Ovary (tissue), 9 donors: ENCODE data around the gene TFF2. TPM values are rescaled to one million over a fixed set of nuclear protein-coding genes. Genes with fewer than 3 reads are reported as not detected.

ENCODE experiments used
- DNase-seq, 5 donors: peaks; one replicate each; pipeline ENCODE4 v3.0.0-alpha.2; 2019 to 2020
- H3K27ac ChIP-seq, 2 donors: fragments of 200-600 bp; one replicate each; pipeline versions ENCODE4 v1.5.1 to v1.8.0; 2019 to 2022
- H3K27me3 ChIP-seq: fragments of 200-600 bp; one replicate; pipeline ENCODE4 v1.8.0; 2022
- H3K36me3 ChIP-seq: fragments of 200-600 bp; sonication (generic); one replicate; pipeline ENCODE4 v1.5.1; 2019
- H3K4me1 ChIP-seq: one replicate; pipeline ENCODE4 v1.8.1; 2013; ENCODE audit warnings: mild to moderate bottlenecking, moderate library complexity; ENCODE audit not compliant: insufficient read depth
- H3K4me3 ChIP-seq: fragments of 200-600 bp; sonication (generic); one replicate; pipeline ENCODE4 v1.5.1; 2017
- H3K9me3 ChIP-seq, 2 donors: fragments of 200-600 bp in 1 of 2; sonication (generic) in 1 of 2; one replicate each; pipeline versions ENCODE4 v1.5.1 to v1.8.1; 2013 to 2019; ENCODE audit warnings: mild to moderate bottlenecking in 1 of 2, moderate library complexity in 1 of 2
- EP300 ChIP-seq: sonication (generic); formaldehyde crosslinking; IDR thresholded peaks from one replicate; pipeline ENCODE4 v1.6.1; 2017; ENCODE audit warnings: antibody characterized with exemption
- POLR2A ChIP-seq: fragments of 450-650 bp; IDR thresholded peaks from one replicate; pipeline ENCODE4 v1.6.1; 2017; ENCODE audit warnings: antibody characterized with exemption, mild to moderate bottlenecking, moderate library complexity
- WGBS, 3 donors: extraction: QIAGEN DNeasy Blood & Tissue Kit in 1 of 3; methylation state at CpG; one replicate each; pipeline versions ENCODE4 v1.1.5 to v1.1.7; 2013 to 2017; 5-methylcytosine and 5-hydroxymethylcytosine counted together
- intact Hi-C, 4 donors: fragments of 100-400 bp; cut with DNase I; formaldehyde crosslinking; loops; one replicate each; pipeline versions ENCODE4 v1.11.0 to v1.15.1; 2022 to 2023
- polyA plus RNA-seq, 2 donors: library from polyadenylated mRNA; stranded (reverse); fragments of 200-250 nt in 1 of 2; fragments of 350-450 nt in 1 of 2; fragmentation: Illumina TruSeq in 1 of 2; extraction: RNeasy Lipid Tissue Mini Kit (QIAGEN cat#74804) in 1 of 2; gene quantifications; one replicate each; pipeline ENCODE4 v1.2.3, GENCODE V29; 2013 to 2014
- total RNA-seq, 7 donors: library from RNA; depleted of rRNA in 2 of 7; stranded (reverse); fragments of >200 nt in 2 of 7; fragmentation: NEBNext Ultra II Directional in 3 of 7; extraction: Animal tissue kit (Norgen Biotek cat#: 25700) in 3 of 7; gene quantifications; one replicate each; pipeline versions ENCODE4 v1.1.0 to v1.2.4, GENCODE V29; 2016 to 2023
- TF ChIP-seq, protein P1 (sequence below), 3 donors: fragments of 450-650 bp in 2 of 3; fragments of 200-600 bp in 1 of 3; IDR thresholded peaks; one replicate each; pipeline versions ENCODE4 v1.5.1 to v1.8.0; 2016 to 2022; ENCODE audit warnings: antibody characterized with exemption in 3 of 3, mild to moderate bottlenecking in 1 of 3
- donor health status: DM: no; HTN: no; CAD: no; lungs with moderate emphysema.
- donor health status: DM: no; HTN: no; CAD: no.
- donor health status: Bipolar disorder and iron deficiency.
- donor health status: DM: yes; HTN: yes; CAD: no.
- donor health status: DM: no; HTN: no; CAD: no.
- donor health status: DM: yes; HTN: yes; CAD: no.

Gene TFF2
- total and polyA plus RNA-seq, 9 donors = 0.31 to 3.7 TPM; not detected in 7

DNA sequence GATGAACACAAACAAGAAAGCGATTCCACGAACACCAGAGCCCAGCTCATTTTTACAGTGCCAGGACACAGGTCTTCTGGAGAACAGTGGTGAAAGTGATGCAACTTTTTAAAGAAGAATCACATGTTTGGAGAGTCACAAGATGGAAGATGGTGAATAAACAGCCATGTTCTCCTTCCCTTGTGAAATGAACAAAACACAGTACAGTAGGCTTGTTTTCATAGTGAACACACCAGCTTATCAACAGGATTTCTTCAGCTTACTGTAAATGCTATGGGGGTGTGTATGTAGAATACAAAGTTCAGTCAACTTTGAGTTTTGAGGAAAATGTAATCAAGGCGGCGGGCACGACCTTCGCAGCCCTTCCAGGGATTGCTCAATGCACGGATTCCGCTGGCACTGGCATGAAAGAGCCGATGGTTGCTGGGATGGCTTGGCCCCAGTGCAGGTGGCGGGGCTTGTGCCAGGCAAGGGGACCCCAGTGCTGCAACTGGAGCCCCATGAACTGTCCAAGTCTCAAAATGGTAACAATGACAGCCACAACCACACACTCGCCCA is 35.3 kb upstream of the TFF2 start:
- no peaks in the 10 kb centered on the region for H3K9me3 ChIP-seq
- no peaks in the 10 kb centered on the region for H3K36me3 ChIP-seq
- H3K27me3 ChIP-seq = no peaks in the 10 kb centered on the region
- WGBS, 3 donors = 91 to 95% (median 92%) methylated on average over 11 of the region's 11 CpGs
- no peaks in the 10 kb centered on the region for H3K4me1 ChIP-seq
- DNase-seq = no peak
- intact Hi-C loops = no loop called here
- H3K4me3 ChIP-seq = no peak overlapping the region
- TF ChIP-seq, protein P1, sequence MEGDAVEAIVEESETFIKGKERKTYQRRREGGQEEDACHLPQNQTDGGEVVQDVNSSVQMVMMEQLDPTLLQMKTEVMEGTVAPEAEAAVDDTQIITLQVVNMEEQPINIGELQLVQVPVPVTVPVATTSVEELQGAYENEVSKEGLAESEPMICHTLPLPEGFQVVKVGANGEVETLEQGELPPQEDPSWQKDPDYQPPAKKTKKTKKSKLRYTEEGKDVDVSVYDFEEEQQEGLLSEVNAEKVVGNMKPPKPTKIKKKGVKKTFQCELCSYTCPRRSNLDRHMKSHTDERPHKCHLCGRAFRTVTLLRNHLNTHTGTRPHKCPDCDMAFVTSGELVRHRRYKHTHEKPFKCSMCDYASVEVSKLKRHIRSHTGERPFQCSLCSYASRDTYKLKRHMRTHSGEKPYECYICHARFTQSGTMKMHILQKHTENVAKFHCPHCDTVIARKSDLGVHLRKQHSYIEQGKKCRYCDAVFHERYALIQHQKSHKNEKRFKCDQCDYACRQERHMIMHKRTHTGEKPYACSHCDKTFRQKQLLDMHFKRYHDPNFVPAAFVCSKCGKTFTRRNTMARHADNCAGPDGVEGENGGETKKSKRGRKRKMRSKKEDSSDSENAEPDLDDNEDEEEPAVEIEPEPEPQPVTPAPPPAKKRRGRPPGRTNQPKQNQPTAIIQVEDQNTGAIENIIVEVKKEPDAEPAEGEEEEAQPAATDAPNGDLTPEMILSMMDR (IDR thresholded peaks at IDR 0.05) = no peak
- TF ChIP-seq POLR2A (no peak), EP300 (no peak)
- H3K27ac ChIP-seq = no peak overlapping the region

DNA sequence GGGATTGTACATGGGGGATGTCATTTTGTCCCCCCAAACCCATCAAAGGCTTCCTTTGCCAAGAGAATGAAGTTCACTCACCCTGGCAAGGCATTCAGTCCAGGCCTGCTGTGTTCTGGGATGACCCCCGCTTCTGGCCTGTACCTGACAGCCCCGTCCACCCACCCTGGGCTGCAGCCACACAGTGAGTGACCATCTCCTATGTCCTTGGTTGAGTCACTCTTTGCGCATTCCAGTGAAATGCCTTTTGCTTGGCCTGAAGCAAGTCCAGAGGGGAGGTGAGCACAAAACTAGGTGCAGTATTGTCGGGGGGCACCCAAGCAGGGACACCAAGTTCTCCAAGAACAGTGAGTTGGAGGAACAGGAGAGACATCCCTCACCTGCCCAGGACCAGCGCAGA is 34.8 kb upstream of the TFF2 start:
- TF ChIP-seq EP300 = no peak
- TF ChIP-seq POLR2A = no peak
- TF ChIP-seq, protein P1 (IDR thresholded peaks at IDR 0.05) = no peak
- WGBS, 3 donors = 87 to 94% (median 89%) methylated on average over 5 of the region's 5 CpGs
- H3K4me3 ChIP-seq = no peak overlapping the region
- intact Hi-C loops = no loop called here
- no peaks in the 10 kb centered on the region for H3K9me3 ChIP-seq
- DNase-seq = no peak
- no peaks in the 10 kb centered on the region for H3K27me3 ChIP-seq
- no peak overlapping the region for H3K27ac ChIP-seq
- no peaks in the 10 kb centered on the region for H3K36me3 ChIP-seq
- H3K4me1 ChIP-seq = no peaks in the 10 kb centered on the region

DNA sequence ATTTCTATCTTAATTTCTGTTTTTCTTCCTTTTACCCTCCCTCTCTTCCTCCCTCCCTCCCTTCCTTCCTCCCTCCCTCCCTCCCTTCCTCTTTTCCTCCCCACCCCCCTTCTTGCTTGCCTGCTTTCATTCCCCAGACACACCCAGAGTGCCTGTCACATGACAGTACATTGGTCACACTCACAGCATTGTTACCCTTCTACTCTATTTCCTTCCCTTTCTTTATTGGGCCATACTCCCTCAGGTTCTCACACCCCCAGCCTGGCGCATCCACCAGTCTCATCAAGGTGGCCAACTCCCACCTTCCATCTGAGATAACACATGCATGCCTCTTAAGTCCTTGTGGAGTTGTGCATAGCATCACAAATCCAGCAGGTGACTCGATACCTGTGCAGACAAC is 34.2 kb upstream of the TFF2 start:
- no peak overlapping the region for H3K4me3 ChIP-seq
- no peaks in the 10 kb centered on the region for H3K4me1 ChIP-seq
- H3K9me3 ChIP-seq = no peaks in the 10 kb centered on the region
- TF ChIP-seq, protein P1 (IDR thresholded peaks at IDR 0.05) = no peak
- no peak for TF ChIP-seq POLR2A
- TF ChIP-seq EP300 = no peak
- no peak overlapping the region for H3K27ac ChIP-seq
- WGBS, 3 donors = 65 to 78% (median 74%) methylated on average over 2 of the region's 2 CpGs
- H3K36me3 ChIP-seq = no peaks in the 10 kb centered on the region
- DNase-seq = no peak
- intact Hi-C loops = no loop called here
- no peaks in the 10 kb centered on the region for H3K27me3 ChIP-seq

DNA sequence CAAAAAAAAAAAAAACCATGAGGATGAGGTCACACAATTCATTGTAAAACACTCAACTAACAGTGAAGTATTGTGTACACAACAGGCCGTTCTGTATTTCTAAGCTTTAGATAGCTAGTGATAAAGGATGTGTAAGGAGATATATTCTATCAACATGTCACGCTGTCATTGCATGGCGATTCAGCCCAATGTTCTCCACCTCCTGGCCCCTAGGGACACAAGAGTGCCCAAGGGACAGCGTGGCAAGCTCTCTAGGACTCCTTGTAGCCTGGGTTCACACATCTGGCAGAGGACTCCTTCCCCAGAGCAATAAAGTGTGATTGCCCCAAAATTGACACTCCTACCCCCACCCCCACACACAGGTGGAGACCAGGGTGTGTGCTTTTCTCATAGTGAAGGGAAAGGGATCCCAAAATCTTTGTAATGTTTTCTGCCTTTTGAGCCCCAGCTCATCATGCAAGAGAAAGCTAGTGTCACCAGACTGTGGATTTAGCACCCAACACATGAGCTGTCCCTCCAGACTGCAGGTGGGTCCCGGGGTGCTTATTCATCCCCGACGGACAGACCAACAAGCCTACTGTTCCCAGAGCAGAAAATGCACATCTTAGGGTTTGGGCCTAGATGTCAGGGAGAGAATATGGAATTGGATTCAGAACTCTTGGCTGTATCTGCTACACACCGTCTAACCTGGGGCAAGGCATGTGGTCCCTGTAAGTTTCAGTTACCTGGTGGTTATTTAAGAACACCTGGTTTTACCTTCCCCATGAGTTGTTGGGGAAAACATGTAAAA is 33.6 kb upstream of the TFF2 start:
- TF ChIP-seq, protein P1 (IDR thresholded peaks at IDR 0.05) = no peak
- no peak for TF ChIP-seq EP300
- no peak for TF ChIP-seq POLR2A
- 71 to 73% (median 73%) methylated on average over 8 of the region's 8 CpGs for WGBS, 3 donors
- Histone ChIP-seq H3K27me3 (no peaks in the 10 kb centered on the region), H3K4me1 (no peaks in the 10 kb centered on the region), H3K9me3 (no peaks in the 10 kb centered on the region), H3K36me3 (no peaks in the 10 kb centered on the region), H3K4me3 (no peak overlapping the region), H3K27ac (no peak overlapping the region)
- DNase-seq = no peak
- intact Hi-C loops = no loop called here
